Measurements from ENCODE around the gene EIF2B5.

- TF ChIP-seq CTCF (IDR thresholded peaks at IDR 0.05) (peak; percentile 38), ZFX (IDR thresholded peaks at IDR 0.05; ENCODE audit: borderline replicate concordance) (no peak)
These were observed at the start of gene EIF2B5 for GRCh38 chr3:184135149-184135910.
